K562 (cell line): Measurements from ENCODE around the gene ZNRF2. TPM values are rescaled to one million over a fixed set of nuclear protein-coding genes. Genes with fewer than 3 reads are reported as not detected.

Source experiments
- ATAC-seq: fragments of 200-7000 bp; cut with Tn5 transposase; 3 replicates; pipeline ENCODE4 v1.9.1; 2020; ENCODE audit warnings: moderate library complexity
- BruUV-seq: library from RNA; stranded (reverse); fragments of 400-500 nt; replicated peaks from 2 replicates; lab custom pipeline; 2021; lab: Mats Ljungman, UMichigan
- CTCF ChIA-PET: fragments of 300-600 bp; formaldehyde crosslinking; extraction: SDS; loops from one replicate; lab custom pipeline; 2021; ENCODE audit warnings: low intra/inter-chr PET ratio; lab: Yijun Ruan, JAX
- POLR2A ChIA-PET: fragments of 300-600, 350-650 bp; sonication (Branson Sonifier 250); formaldehyde crosslinking; extraction: SDS; loops from one replicate; lab custom pipeline; 2021; ENCODE audit warnings: antibody characterized with exemption, inconsistent platforms; lab: Yijun Ruan, JAX
- DNase-seq, 4 experiments: peaks; one replicate each; pipeline versions ENCODE4 v3.0.0 to v3.0.0-alpha.2; 2011 to 2018; ENCODE audit warnings: low spot score in 3 of 4, mixed read lengths in 3 of 4; ENCODE audit errors: extremely low read depth in 1 of 4
- FAIRE-seq: peaks from 2 replicates; lab custom pipeline; 2011; peaks lifted over from hg19 to GRCh38; lab: Jason Lieb, UNC
- H2AFZ ChIP-seq: 2 replicates; pipeline ENCODE4 v1.6.0; 2011; ENCODE audit warnings: low read depth, low read length, control low read depth, inconsistent platforms
- H3K27ac ChIP-seq: fragments of 200-600 bp; 3 replicates; pipeline ENCODE4 v1.8.0; 2011; ENCODE audit warnings: low read depth, mild to moderate bottlenecking, control low read depth, inconsistent platforms, low read length, moderate library complexity, mixed read lengths; ENCODE audit errors: extremely low read depth
- H3K27me3 ChIP-seq, 2 experiments: fragments of 300-600 bp in 1 of 2; 2 replicates in 1 of 2; 3 replicates in 1 of 2; pipeline versions ENCODE4 v1.6.0 to v1.8.0; 2011; ENCODE audit warnings: inconsistent platforms in 2 of 2, low read length in 2 of 2, mild to moderate bottlenecking in 1 of 2, mixed read lengths in 1 of 2, moderate library complexity in 1 of 2; ENCODE audit not compliant: control insufficient read depth in 2 of 2, insufficient read depth in 2 of 2
- H3K36me3 ChIP-seq: fragments of 300-600 bp; 3 replicates; pipeline ENCODE4 v1.8.0; 2011; ENCODE audit warnings: mild to moderate bottlenecking, low read length, inconsistent platforms; ENCODE audit not compliant: control insufficient read depth, insufficient read depth
- H3K4me1 ChIP-seq, 2 experiments: fragments of 200-600 bp in 1 of 2; replicated peaks in 1 of 2; 2 replicates in 1 of 2; 3 replicates in 1 of 2; pipeline versions ENCODE4 v1.5.1 to v1.8.0; 2011; ENCODE audit warnings: inconsistent platforms in 2 of 2, low read length in 2 of 2, mild to moderate bottlenecking in 1 of 2, mixed read lengths in 1 of 2, moderate library complexity in 1 of 2; ENCODE audit not compliant: control insufficient read depth in 2 of 2, insufficient read depth in 2 of 2
- H3K4me2 ChIP-seq: 2 replicates; pipeline ENCODE4 v1.6.1; 2011; ENCODE audit warnings: low read length, control low read depth, inconsistent platforms, mixed read lengths; ENCODE audit not compliant: insufficient read depth
- H3K4me3 ChIP-seq: fragments of 200-600 bp; sonication (generic), shearing (Covaris generic); 2 replicates; pipeline ENCODE4 v1.5.1; 2016; ENCODE audit warnings: control low read depth, inconsistent platforms
- H3K79me2 ChIP-seq: fragments of 200-600 bp; 3 replicates; pipeline ENCODE4 v1.8.0; 2011; ENCODE audit warnings: low read length, inconsistent platforms; ENCODE audit not compliant: control insufficient read depth, insufficient read depth
- H3K9ac ChIP-seq, 2 experiments: 2 replicates each; pipeline versions ENCODE4 v1.6.0 to v1.6.1; 2011; ENCODE audit warnings: low read depth in 2 of 2, low read length in 2 of 2, control low read depth in 1 of 2, inconsistent platforms in 1 of 2, mild to moderate bottlenecking in 1 of 2, mixed read lengths in 1 of 2; ENCODE audit not compliant: insufficient read depth in 1 of 2
- H3K9me1 ChIP-seq: one replicate; pipeline ENCODE4 v1.6.0; 2011; ENCODE audit warnings: inconsistent platforms, mild to moderate bottlenecking, low read length, moderate library complexity; ENCODE audit not compliant: control insufficient read depth, insufficient read depth
- H3K9me3 ChIP-seq: replicated peaks from 2 replicates; pipeline ENCODE4 v1.5.1; 2011; ENCODE audit warnings: low read depth, low read length, inconsistent platforms; ENCODE audit not compliant: control insufficient read depth, insufficient read depth
- H4K20me1 ChIP-seq: replicated peaks from 2 replicates; pipeline ENCODE4 v1.6.1; 2011; ENCODE audit warnings: low read length, inconsistent platforms, mixed read lengths; ENCODE audit not compliant: control insufficient read depth, insufficient read depth
- ZFP1 ChIP-seq: fragments of 450-650 bp; formaldehyde crosslinking; IDR thresholded peaks from 2 replicates; pipeline ENCODE4 v1.4.0; 2020; ENCODE audit warnings: mild to moderate bottlenecking, mixed read lengths
- WGBS: fragments of 100-300 bp; shearing (Covaris generic); methylation state at CpG from one replicate; pipeline ENCODE4 v1.1.6; 2016; ENCODE audit warnings: low coverage, mixed read lengths; ENCODE audit not compliant: insufficient coverage; ENCODE audit errors: missing lambda C conversion rate; 5-methylcytosine and 5-hydroxymethylcytosine counted together
- in situ Hi-C: fragments of 300-500 bp; cut with MboI; formaldehyde crosslinking; loops from 4 replicates; pipeline ENCODE4 v1.15.0; 2018; ENCODE audit warnings: inconsistent platforms, mixed read lengths
- intact Hi-C: fragments of 100-400 bp; cut with micrococcal nuclease; formaldehyde crosslinking; loops from 2 replicates; pipeline ENCODE4 v1.14.2; 2022
- polyA plus RNA-seq, 8 experiments: library from polyadenylated mRNA; depleted of rRNA in 4 of 8; stranded (reverse) in 5 of 8; unstranded in 3 of 8; fragments of >200 nt; fragmentation: Nextera tagmentation in 2 of 8; fragmentation: Illumina TruSeq in 1 of 8; extraction: Ambion mirVana in 2 of 8; extraction: Trizol in 1 of 8; gene quantifications; 2 replicates each; pipeline versions ENCODE4 v1.2.1 to v1.2.3, GENCODE V29; 2011 to 2014; ENCODE audit warnings: inconsistent platforms in 1 of 8, missing spikeins in 1 of 8
- total RNA-seq, 7 experiments: library from RNA; depleted of rRNA in 6 of 7; stranded (reverse); fragments of >200 nt in 6 of 7; fragmentation: Illumina TruSeq in 2 of 7; extraction: Trizol in 2 of 7; gene quantifications; 2 replicates each; pipeline versions ENCODE4 v1.2.1 to v1.2.3, GENCODE V29; 2011 to 2021; ENCODE audit warnings: low replicate concordance in 1 of 7
- TF ChIP-seq, protein P1 (sequence below), 2 experiments: fragments of 450-650 bp in 1 of 2; sonication (generic) in 1 of 2; formaldehyde crosslinking in 1 of 2; IDR thresholded peaks; 2 replicates each; pipeline versions ENCODE4 v1.7.1 to v1.9.0; 2016 to 2022; ENCODE audit warnings: inconsistent platforms in 1 of 2, mild to moderate bottlenecking in 1 of 2, missing genetic modification reagents in 1 of 2

ZNRF2 gene
- total and polyA plus RNA-seq, 9 of the 15 experiments (the other 6 are each of a cell fraction or from before 2014, with no cell fraction given), result 1.1 to 13.9 (median 5.5) TPM

DNA sequence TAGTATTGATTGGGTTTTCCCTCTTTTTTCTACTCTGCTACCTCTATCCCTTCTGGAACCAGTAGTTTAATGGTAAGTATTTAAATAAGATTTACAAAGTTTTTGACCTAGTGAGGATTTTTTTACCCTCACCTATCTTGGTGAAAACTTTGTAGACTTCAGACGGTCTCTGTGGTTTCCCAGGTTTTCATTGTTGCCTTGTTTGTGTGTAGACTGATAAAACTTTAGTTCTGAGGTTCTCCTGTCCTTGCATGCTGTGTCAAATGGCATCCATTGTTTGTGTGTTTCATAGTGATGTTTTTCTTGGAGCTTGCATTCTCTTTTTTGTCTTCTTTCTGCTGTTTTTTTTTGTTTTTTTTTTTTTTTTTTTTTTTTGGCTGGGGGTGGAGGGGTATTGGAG, 22.6 kb downstream of the ZNRF2 start:
- BruUV-seq, result no TSS peak
- TF ChIP-seq, protein P1, sequence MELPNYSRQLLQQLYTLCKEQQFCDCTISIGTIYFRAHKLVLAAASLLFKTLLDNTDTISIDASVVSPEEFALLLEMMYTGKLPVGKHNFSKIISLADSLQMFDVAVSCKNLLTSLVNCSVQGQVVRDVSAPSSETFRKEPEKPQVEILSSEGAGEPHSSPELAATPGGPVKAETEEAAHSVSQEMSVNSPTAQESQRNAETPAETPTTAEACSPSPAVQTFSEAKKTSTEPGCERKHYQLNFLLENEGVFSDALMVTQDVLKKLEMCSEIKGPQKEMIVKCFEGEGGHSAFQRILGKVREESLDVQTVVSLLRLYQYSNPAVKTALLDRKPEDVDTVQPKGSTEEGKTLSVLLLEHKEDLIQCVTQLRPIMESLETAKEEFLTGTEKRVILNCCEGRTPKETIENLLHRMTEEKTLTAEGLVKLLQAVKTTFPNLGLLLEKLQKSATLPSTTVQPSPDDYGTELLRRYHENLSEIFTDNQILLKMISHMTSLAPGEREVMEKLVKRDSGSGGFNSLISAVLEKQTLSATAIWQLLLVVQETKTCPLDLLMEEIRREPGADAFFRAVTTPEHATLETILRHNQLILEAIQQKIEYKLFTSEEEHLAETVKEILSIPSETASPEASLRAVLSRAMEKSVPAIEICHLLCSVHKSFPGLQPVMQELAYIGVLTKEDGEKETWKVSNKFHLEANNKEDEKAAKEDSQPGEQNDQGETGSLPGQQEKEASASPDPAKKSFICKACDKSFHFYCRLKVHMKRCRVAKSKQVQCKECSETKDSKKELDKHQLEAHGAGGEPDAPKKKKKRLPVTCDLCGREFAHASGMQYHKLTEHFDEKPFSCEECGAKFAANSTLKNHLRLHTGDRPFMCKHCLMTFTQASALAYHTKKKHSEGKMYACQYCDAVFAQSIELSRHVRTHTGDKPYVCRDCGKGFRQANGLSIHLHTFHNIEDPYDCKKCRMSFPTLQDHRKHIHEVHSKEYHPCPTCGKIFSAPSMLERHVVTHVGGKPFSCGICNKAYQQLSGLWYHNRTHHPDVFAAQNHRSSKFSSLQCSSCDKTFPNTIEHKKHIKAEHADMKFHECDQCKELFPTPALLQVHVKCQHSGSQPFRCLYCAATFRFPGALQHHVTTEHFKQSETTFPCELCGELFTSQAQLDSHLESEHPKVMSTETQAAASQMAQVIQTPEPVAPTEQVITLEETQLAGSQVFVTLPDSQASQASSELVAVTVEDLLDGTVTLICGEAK (IDR thresholded peaks at IDR 0.05), result peak; percentile 49; the same call in 1 of the 2 replicates
- TF ChIP-seq, protein P1 (CRISPR knock-in tag; IDR thresholded peaks at IDR 0.05), result no peak
- no peak for TF ChIP-seq ZFP1
- Histone ChIP-seq H3K9ac (no peak overlapping the region), H3K9me3 (no peaks in the 10 kb centered on the region), H2AFZ (no peak overlapping the region), H3K4me1 (peaks cover 0 to 9% of the 10 kb centered on the region in 2 experiments; a peak in 3 of 5 replicates), H3K27ac (no peak overlapping the region), H3K27me3 (no peaks in the 10 kb centered on the region), H3K79me2 (peaks cover 78% of the 10 kb centered on the region), H3K4me3 (no peak overlapping the region), H3K4me2 (no peak overlapping the region; the same call in 1 of the 2 replicates), H3K9me1 (no peaks in the 10 kb centered on the region), H4K20me1 (no peaks in the 10 kb centered on the region), H3K36me3 (no peaks in the 10 kb centered on the region)
- no peak for DNase-seq
- WGBS, result 0% methylated on average over 1 of the region's 1 CpG
- peak; percentile 26; the same call in 2 of the 3 replicates for ATAC-seq
- ChIA-PET CTCF (no interaction called here), POLR2A (interaction anchor here (3.3 kb wide), 1 partner anchor 16 kb away, joined by 14 read pairs; no protein-coding TSS in a partner anchor)
- intact Hi-C loops, result no loop called here
- in situ Hi-C loops, result no loop called here
- FAIRE-seq, result no peak
